ENCODE data around the gene EIF5A.

Gene EIF5A

DNA sequence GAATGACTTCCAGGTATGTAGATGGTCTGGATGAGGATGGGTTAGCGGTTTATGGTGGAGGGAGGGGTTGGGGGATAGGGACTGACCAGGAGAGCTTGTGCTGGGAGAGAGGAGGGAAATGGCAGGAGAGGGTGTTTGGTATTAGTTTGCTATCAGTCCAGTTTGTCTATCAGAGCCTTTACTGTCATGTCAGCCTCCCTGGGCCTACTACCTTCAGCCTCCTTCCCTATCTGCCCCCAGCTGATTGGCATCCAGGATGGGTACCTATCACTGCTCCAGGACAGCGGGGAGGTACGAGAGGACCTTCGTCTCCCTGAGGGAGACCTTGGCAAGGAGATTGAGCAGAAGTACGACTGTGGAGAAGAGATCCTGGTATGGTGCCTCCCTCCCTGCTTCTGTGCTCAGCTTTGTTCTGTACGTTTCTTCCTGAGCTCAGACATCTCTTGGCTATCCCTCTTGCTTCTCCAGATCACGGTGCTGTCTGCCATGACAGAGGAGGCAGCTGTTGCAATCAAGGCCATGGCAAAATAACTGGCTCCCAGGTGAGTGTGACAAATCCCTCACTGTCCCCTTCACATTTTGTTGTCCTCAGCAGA is 3.8 kb downstream of the EIF5A start:
- DNase-seq = no peak

DNA sequence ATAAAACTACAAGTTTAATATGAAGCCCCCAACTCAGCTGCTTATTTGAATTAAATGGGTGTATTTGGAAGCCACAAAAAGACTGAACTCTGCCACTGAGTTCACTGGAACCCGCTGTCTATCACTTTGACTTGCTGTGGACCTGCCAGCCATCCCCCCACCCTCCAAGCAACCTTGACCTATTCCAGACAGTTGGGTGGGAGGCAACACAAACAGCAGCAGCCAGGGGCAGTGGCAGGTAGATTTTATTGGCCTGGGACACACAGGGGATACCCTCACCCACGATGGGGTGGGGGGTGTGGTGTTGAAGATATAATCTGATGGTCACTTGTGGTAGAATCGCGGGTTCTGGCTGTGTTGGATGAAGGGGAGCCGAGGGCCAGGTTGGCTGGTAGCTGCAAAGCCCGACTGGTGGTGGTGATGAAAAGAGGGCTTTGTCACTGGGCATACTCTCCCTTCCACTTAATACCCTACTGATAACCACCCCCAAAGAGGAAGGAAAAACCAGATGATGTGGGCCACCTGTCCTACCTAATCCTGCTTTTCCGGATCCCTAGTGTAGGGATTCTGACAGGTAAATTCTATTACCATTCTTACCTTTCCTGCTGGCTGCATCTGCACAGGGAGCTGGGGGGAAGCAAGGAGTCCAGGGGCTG is 5.1 kb downstream of the EIF5A start:
- DNase-seq = no peak

DNA sequence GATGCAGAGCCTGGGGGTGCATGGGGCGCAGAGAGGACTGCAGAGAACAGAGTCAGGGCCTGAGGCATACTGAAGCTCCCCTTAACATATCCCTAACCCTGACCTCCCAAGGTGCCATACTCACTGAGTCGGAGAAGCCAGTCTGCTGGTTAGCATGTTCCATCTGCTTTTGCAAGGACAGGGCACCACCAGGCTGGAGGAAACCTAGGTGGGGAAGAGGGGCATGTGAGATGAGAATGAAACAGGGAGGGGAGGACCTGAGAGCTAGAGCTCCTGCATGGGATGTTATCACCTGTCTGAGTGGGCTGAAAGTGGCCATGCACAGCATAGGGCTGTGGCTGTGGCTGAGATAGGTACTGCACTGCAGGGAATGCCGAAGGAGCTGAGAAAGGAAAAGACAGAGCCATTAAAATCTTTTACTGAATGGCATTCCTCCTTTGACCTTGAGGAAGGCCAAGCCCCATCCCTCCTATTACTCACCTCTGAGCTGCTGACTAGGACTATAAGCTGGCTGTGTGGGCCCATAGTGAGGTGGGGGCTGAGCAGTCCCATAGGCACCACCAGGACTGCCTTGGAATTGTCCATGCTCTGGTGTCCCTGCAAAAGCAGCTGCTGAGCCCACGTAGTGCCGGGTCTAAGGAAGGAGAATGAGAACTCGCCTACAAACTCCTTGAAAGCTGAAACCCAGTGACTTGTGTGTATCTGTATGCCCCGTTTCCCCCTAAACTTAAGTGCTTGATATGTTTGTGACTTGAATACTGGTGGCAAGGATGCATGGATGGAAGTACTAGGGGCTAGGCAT is 5.9 kb downstream of the EIF5A start:
- DNase-seq = no peak

DNA sequence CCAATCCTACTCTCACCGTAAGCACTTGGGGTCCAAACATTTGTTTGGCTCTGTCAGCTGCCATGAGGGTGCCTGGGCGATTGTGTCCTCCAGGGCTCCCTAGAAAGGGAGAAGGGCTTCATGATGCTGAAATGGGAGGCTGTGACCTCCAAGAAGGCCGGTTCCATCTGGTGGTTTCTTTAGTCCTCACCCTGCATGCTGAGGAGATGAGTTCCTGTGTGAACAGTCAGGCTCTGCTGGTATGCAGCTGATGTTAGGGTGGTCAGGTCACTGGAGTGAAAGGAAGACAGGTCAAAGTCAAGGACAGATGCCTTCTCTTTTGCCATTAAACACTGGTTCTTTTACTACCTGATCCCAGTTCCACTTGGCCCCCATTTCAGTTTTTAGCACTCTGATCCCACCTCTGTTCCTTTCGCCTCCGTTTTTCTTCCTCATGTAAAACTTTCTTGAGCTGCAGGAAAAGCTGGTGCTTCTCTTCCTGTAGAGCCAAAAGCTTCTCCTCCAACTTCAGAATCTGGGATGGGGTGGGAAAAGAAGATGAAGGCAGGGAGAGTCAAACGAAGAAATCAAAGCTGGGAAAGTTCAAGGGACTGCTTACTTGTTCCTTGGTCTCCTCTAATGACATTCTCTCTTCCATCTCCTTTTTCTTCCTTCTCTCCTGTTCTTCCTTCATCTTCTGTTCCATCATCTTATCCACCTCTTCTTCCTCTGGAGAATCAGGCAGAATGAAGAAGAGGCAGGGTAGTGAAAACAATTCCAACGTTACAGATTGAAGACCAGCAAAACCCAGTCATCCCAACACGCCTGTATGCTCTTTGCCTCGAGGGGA is 6.7 kb downstream of the EIF5A start:
- DNase-seq = no peak

DNA sequence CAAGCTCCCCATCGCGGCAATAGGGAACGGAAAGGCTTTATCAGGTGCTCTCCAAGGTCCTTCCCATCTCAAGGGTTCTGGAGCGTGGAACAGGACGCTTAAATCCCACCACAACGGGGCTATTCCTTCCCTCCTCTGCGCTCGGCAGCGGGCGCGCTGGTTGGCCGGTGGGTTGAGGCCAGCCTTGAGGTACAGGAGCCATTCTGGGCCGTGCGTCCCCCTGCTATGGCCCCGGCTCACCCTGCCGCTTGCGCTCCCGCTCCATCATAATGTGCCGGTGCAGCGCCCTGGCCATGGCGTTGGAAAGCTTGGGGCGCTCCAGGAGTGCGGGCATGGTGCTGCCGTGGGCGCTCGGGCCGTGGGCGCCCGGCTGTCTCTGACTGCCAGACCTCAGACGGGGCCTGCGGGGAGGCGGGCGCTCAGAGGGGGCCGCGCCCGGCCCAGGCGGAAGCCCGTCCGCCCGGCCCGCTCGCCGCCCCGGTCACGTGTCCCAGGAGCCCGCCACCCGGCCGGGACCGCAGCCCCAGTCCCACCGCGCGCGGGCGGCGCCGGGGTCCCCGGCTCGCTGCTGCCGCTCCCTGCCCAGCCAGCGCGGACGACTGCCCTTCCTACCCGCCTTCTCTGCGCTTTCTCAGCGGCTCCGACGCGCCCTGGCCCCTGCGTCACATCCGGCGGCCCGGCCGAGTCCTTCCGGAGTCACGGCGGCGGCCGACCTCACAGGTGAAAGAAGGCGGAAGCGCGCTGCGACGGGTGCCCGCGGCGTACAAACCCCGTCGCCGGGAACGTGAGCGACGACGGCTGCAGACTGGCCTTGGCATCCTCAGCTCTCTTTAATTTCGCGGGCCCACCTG is 7.5 kb downstream of the EIF5A start, which contains the start of gene GPS2:
Gene GPS2, minus strand, starts transcription at position 642 of the 851 bp plus-strand sequence. Its CDS starts 308 bp downstream, at position 334.
- peak; percentile 86 for DNase-seq

DNA sequence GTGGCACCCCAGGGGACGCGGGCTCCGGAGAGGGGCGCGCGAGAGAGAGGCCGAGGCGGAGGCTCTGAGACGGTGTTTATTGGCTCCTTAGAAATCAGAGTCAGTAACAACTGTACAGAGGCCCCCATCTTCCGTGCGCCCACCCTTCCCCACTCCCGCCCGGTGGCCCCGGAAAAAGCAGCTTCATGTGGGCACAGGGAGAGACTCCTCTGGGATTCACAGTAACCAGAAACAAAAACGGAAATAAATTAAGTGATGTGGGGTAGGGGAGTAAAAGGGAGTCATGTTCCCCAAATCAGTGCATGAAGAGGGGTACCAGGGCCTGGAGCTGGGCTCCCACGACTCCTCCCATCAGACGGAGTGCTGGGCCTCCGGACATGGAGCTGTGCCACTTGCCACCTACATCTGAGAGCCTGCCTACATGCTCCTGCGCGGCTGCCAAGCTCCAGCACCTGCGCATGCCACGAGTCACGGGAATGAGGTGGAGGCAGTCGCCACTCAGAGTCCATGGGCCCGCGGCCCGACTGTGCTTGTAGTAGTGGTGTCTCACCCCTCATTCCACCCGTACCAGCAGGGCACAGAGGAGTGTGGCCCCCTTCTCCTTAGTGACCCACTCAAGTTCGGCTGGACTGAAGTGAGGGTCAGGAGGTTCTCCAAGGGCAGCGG is 8.3 kb downstream of the EIF5A start:
- DNase-seq = no peak

DNA sequence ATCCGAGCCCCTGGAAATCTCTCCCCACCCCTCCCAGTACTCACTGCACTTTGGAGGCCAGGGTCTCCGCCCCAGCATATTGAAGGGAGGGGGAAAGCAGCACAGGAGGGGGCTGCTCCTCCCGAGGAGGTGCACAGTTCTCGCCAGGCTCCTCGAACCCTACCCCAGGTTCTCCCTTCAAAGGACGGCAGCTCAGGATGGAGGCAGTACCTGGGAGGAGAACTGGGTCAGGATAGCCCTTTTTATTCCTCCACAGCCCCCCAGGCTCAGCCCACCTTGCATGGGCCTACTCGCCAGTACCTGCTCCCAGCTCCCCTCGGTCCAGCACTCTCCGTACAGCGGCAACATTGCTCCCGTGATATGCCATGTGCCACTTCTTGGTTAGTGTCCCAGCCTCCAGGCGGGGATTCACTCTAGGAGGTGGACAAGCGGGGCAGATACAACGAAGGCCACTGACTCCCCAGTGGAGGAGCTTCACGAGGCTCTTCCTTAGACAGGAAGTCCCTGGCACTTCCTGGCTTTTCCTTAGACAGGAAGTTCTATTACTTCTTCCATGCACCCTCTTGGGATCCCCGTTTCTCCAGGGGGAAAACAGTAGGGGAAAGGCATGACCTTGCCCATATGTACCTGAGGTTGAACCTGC is 9.9 kb downstream of the EIF5A start:
- no peak for DNase-seq

DNA sequence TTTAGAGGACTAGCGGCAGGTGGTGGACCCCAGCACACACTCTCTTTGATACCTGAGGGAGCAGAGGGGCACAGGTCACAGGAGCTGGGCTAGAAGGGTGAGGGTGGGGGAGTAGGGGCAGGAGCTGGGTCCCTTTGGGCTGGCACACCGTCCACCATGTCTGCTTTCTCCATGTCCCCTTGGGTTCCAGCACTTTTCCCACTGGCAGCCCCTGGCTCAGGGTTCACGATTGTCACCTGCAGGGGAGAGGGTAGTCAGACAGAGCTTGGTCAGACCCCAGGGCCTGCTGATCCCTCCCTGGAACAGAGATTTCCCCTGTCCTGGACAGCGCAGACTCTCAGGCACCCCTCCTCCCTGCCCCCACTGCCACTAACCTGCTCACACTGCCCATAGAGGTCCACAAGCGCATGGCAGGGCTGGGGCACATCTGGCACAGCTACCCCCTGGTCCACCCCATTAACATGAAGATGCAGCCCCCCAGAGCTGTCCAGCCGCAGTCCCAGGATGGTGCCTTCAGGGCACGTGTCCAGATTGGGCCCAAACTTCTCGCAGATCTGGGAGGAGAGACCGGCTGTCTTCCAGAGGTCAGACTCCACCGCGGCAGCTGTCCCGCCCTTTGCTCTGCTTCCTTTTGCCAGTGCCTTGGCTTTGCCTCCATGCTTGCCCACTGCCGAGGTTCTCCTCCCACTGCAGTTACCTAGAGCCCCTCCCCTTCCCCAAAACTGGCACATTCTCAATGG is 10.9 kb downstream of the EIF5A start:
- DNase-seq = no peak

DNA sequence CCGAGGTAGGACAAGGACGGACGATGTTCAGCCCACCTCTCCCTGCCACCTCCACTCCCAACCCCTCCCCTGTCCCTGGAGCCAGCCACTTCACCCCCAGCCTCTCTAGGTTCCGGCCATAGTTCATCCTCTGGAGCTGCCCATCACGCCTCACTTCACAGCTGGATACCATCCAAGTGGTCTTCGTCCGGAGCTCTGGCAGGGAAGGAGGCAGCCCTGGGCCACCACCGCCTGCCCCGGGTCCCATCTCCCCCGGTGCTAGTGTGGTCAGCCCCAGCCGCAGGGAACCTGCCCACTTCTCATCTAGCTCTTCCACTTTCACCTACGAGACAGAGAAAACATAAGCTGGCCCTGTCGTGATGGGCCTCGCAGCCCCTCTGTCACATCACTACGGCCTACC is 14.0 kb downstream of the EIF5A start:
- no peak for DNase-seq

DNA sequence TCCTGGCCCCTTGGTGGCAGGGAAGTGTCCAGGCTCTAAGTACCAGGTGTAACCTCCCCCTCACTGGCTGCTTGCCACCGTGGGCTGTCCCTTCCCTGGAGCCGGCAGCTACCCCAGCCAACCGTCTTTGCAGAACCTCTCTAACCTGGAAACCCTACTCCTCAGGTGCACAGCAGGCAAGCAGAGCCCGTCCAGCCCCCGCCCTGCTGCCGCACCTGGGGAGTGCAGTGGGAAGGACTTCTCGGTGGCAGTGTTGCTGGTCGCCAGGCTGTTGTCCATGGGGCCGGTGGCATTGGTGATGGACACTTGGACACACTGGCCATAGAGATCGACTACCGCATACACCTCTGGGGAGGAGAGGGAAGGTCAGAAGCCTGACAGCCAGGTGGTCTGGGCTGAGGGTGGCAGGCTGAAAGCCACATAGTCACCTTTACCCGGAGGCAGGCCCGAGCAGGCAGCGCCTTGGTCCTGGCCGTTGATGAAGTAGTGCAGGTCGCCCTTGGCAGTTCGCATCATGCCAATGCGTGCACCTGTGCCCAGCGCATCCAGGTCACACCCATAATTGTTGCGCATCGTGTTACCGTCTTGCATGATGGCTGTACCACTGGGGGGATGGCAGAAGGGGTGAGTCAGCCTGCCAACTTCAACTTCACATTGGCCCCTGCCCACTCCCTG is 15.2 kb downstream of the EIF5A start:
- DNase-seq = no peak

DNA sequence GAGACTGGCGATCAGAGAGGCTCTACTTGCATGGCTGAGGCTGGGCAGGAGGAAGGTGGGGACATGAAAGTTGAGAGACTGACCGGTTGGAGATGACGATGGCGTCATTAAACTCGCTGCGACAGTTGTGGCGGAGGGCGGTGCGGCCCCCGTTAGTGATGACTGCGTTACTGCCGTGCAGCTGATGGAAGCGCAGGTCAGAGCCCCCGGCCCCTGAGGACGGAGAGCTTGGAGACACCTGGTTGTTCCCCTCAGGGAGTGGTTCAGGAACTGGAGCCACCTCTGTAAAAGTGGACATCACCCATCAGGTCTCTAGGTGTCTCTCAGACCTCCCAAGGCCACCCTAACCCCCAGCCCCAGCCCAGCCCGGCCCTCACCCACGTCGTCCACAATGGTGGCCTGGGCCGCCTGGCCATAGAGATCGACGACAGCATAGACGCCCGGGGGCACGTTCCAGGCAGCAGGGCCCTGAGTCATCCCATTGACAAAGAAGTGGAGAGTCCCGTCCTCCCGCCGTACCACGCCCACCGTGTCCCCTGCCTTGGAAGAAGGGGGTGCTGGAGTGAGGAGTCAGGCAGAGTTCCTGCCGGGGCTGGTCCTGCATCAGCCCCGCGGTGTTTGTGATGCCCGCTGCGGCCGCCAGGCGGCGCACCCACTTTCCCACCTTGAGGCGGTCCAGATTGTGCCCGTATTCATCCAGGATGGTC is 16.5 kb downstream of the EIF5A start:
- no peak for DNase-seq

DNA sequence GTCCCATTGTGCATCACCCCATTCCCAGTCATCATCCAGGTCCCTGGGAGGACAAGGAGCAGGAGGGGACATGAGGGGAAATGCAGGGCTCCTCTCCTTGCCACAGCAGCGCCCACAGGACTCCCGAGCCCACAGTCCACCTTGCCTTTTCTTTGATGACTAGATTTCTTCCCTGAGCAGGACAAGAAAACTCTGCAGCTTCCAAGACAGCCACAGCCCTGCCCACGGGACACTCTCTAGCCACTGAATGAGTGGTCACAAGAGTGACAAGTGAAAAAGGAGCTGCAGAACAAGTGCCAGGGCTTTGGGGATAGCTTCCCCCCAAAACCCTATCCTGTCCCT is 17.0 kb downstream of the EIF5A start:
- no peak for DNase-seq

DNA sequence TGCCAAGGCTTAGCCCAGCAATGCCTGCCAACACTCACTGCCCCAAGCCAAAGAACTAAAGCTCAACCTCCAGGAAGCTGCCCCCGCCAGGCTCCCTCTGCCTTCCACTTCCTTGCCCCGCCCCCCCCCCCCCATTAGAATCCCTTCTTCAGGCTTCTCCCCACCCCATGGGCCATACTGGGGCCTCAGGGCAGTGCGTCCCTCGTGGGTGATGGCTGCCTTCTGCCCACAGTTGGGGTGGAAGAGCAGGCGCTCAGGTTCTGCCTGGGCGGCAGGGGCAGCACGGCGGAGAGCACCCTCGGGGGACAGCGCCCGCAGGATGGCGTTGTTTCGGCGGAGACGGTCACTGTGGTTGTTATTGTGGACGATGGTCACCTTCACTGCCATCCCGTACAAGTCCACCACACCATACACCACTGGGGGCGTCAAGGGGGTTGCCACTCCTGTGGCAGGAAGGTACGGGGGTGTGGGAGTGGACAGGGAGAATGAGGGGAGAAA is 17.7 kb downstream of the EIF5A start:
- no peak for DNase-seq

DNA sequence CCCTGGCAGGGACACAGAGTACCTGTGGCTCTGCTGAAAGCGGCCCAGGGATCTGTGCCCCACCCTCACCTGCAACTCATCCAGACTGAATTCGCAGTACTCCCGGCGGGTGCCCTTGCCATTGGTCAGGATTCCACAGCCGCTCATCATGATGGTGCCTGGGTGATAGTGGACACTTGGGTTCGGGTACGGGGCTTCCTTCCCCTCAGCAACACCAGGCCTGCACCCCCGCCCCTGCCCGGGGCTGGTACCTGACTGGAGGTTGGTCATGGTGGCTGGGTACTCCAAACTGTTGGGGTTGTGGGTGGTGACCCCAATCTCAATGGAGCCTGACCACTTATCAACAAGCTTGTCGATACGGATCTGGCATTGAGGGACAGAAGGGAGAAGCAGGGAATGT is 18.8 kb downstream of the EIF5A start:
- no peak for DNase-seq

DNA sequence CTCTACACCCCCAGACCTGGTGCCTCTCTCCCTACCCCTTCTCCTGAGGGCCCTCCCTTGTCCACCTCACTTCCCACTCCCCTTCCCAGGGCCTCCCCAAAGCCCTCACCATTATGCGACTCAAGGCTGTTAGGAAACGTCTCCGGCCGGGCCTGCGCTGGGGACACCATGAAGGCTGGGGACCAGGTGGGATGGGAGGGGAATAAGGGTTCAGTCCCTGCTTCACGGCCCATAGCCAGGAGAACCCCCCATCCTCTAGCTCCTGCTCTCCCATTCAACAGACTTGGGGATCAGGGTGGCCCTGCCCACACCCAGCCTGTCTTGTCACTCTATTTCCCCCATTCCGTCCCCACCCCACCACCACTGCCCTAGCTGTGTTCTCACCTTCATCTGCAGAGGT is 19.6 kb downstream of the EIF5A start:
- no peak for DNase-seq

DNA sequence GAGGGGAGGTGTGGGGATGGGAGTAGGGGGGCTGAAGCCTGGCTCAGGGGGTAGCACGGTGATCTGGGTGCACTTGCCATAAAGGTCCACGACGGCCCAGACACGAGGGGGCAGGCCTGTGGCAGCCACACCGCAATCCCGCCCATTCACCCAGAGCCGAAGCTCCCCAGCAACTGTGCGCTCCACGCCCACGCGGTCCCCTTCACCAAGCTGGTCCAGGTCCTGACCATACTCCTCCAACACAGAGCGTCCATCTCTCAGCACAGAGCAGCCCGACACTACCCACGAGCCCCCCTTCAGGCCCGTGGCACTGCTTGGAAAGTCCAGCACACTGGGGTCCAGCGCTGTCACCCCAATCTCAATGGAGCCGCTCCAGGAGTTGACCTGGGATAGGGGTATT is 20.1 kb downstream of the EIF5A start:
- no peak for DNase-seq

DNA sequence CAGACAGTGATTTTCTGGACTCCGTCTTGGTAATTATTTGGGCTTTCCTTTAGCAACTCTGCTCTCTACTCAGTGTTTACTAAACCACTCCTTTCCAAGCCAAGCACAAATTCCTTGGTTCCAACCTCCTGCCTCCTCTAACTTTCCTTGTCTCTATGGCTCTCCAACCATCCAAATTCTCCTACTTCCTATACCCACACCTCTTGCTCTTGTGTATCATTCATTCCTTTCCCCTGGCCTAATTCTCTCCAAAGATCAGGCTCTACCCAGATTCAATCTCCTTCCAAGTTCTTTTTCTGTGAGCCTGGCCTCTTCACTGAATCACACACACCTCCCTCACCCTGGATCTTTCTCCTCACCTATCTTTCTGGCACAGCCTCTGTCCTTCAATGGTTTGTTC is 20.6 kb downstream of the EIF5A start:
- no peak for DNase-seq

DNA sequence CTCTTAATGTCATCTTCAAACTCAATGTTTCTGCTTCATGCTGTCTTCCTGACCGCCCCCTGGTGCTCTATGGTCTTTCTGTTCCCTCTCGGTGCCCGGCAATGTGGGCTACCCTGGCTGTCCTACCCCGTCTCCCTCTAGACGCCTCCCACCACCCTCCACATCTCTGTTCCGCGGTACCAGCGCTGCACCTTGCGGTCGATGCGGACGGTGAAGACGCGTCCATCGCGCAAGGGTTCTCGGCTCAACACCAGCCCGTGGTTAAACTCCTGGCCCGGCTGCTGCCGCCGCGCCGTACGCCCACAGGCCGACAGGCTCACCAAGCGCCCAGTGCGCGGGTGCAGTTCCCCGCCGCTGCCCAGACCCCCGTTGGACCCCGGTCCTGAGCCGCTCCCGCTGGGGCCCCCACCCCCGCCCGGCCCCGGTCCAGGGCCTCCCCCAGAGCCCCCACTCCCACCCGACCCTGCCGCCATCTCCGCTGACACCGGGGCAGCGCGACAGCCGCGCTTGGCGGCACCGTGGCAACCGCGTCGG is 21.5 kb downstream of the EIF5A start, which contains the start of gene NEURL4:
Gene NEURL4, minus strand, starts transcription at position 496 of the 534 bp plus-strand sequence. Its CDS starts 23 bp downstream, at position 473.
- DNase-seq = peak; percentile 56

Data from right kidney (tissue), 1 donor.